Activated CD4-positive, CD25-positive, alpha-beta regulatory T cell (primary cell): ENCODE data around the gene PTPRK.
"Not testable (repeated sequence)": the region's sequence is repeated elsewhere in the genome, so short reads cannot be mapped to it uniquely, and the experiment has no call there.

Experiments
- DNase-seq, 4 experiments: peaks; one replicate each; lab custom pipeline; 2025; lab: John Stamatoyannopoulos, UW

Gene PTPRK

GRCh38 chr6:127951172-127951917, 569.1 kb downstream of the PTPRK start:
- no peak for DNase-seq

GRCh38 chr6:127950566-127951145, 569.7 kb downstream of the PTPRK start:
- no peak for DNase-seq

- no peak for DNase-seq
Observed at GRCh38 chr6:127949251-127949650, 571.1 kb downstream of the PTPRK start.

- DNase-seq, result no peak
Observed at GRCh38 chr6:127946388-127946787, 574.0 kb downstream of the PTPRK start.

- DNase-seq, result no peak
Observed at GRCh38 chr6:127945434-127946097, 574.8 kb downstream of the PTPRK start.

- DNase-seq, result no peak
Observed at GRCh38 chr6:127941228-127941627, 579.2 kb downstream of the PTPRK start.

GRCh38 chr6:127939442-127940066, 580.8 kb downstream of the PTPRK start:
- no peak for DNase-seq

- DNase-seq, result no peak
Observed at GRCh38 chr6:127938701-127939100, 581.7 kb downstream of the PTPRK start.

- no peak for DNase-seq
Observed at GRCh38 chr6:127937747-127938146, 582.7 kb downstream of the PTPRK start.

GRCh38 chr6:127937102-127937501, 583.3 kb downstream of the PTPRK start:
- no peak for DNase-seq

GRCh38 chr6:127934956-127935355, 585.4 kb downstream of the PTPRK start:
- no peak for DNase-seq

- DNase-seq, result no peak
Observed at GRCh38 chr6:127933852-127934840, 586.3 kb downstream of the PTPRK start.

GRCh38 chr6:127933137-127933536, 587.3 kb downstream of the PTPRK start:
- DNase-seq, result no peak

GRCh38 chr6:127932708-127933107, 587.7 kb downstream of the PTPRK start:
- DNase-seq, result no peak

- not testable (repeated sequence) for DNase-seq
Observed at GRCh38 chr6:127926441-127926840, 594.0 kb downstream of the PTPRK start.

GRCh38 chr6:127924440-127924839, 596.0 kb downstream of the PTPRK start:
- DNase-seq, result no peak

- DNase-seq, result no peak
Observed at GRCh38 chr6:127924031-127924430, 596.4 kb downstream of the PTPRK start.

- DNase-seq, result no peak
Observed at GRCh38 chr6:127923135-127923534, 597.3 kb downstream of the PTPRK start.

- no peak for DNase-seq
Observed at GRCh38 chr6:127921982-127922381, 598.4 kb downstream of the PTPRK start.

- no peak for DNase-seq
Observed at GRCh38 chr6:127920804-127921203, 599.6 kb downstream of the PTPRK start.
